ENCODE data around the gene MEF2D. TPM values are rescaled to one million over a fixed set of nuclear protein-coding genes. Genes with fewer than 3 reads are reported as not detected.

The MEF2D gene
- total RNA-seq, 1 experiment from 2014 or later, result 18.7 TPM

- Histone ChIP-seq H2BK12ac (ENCODE audit: insufficient read length, low read depth, low read length) (no peak overlapping the region), H3K27ac (ENCODE audit: insufficient read length, low read depth, low read length) (no peak overlapping the region), H3K23ac (ENCODE audit: insufficient read length, low read depth, low read length) (no peak overlapping the region), H3K4me1 (ENCODE audit: insufficient read depth, low read length) (peaks cover 7% of the 10 kb centered on the region; the same call in 1 of the 2 replicates), H3K4ac (ENCODE audit: low read depth, low read length) (no peak overlapping the region), H3K9ac (ENCODE audit: extremely low read depth, insufficient read length, low read length) (no peak overlapping the region), H2BK5ac (ENCODE audit: insufficient read length, low read length) (no peak overlapping the region), H2BK120ac (ENCODE audit: low read depth, low read length, poor library complexity, severe bottlenecking) (no peak overlapping the region), H2AK5ac (ENCODE audit: insufficient read length, low read length) (no peak overlapping the region), H3K56ac (ENCODE audit: insufficient read length, low read depth, low read length) (no peak overlapping the region), H4K8ac (replicated peaks; ENCODE audit: insufficient read length, low read depth, low read length) (no peak overlapping the region), H2BK20ac (ENCODE audit: low read depth, low read length, poor library complexity, severe bottlenecking) (no peak overlapping the region), H3K14ac (ENCODE audit: insufficient read depth, low read length) (no peak overlapping the region), H2BK15ac (ENCODE audit: low read depth, low read length) (no peak overlapping the region), H3K18ac (ENCODE audit: insufficient read length, low read depth, low read length) (no peak overlapping the region), H4K91ac (ENCODE audit: insufficient read length, low read depth, low read length) (no peak overlapping the region), H3K79me2 (ENCODE audit: insufficient read depth, low read length) (no peaks in the 10 kb centered on the region), H3K23me2 (ENCODE audit: insufficient read length, low read depth, low read length, poor library complexity, severe bottlenecking) (peaks cover 4% of the 10 kb centered on the region), H4K20me1 (ENCODE audit: control insufficient read depth, insufficient read depth, insufficient read length) (no peaks in the 10 kb centered on the region), H3K4me2 (ENCODE audit: insufficient read depth, insufficient read length, low read length) (no peak overlapping the region), H3K27me3 (ENCODE audit: insufficient read depth, low read length) (peaks cover 78% of the 10 kb centered on the region), H3K9me3 (ENCODE audit: control insufficient read depth, low read depth, low read length) (no peaks in the 10 kb centered on the region), H3K79me1 (ENCODE audit: insufficient read depth, low read depth, low read length, poor library complexity, severe bottlenecking) (no peaks in the 10 kb centered on the region), H2AFZ (ENCODE audit: low read length) (no peak overlapping the region), H3T11ph (ENCODE audit: low read length) (no peak overlapping the region), H4K5ac (ENCODE audit: insufficient read length, low read depth, low read length) (no peak overlapping the region)
- H3K4me1 Mint-ChIP-seq, result peaks cover 49 to 57% of the 10 kb centered on the region in 2 experiments
- peak overlapping the region in 1 of 2 experiments; percentile 39; a peak in 2 of 5 replicates for H3K4me3 Mint-ChIP-seq
- no peak overlapping the region for H3K27ac Mint-ChIP-seq
- H3K9me3 Mint-ChIP-seq, result peaks cover 2 to 3% of the 10 kb centered on the region in 2 experiments; a peak in 4 of 5 replicates
- DNase-seq, result no peak
- peaks cover 0 to 1% (median 0%) of the 10 kb centered on the region in 3 experiments; a peak in 1 of 7 replicates for H3K36me3 Mint-ChIP-seq (ENCODE audit: insufficient read depth in 1 of 3, low read depth in 3 of 3)
- WGBS (ENCODE audit: extremely low coverage, insufficient read length, low lambda C conversion rate), result no CpG with 5 or more reads among the region's 4 CpGs
- TF ChIP-seq CTCF (conservative IDR thresholded peaks at IDR 0.05), result no peak
- H3K27me3 Mint-ChIP-seq (ENCODE audit: low read depth), result peaks cover 100% of the 10 kb centered on the region
Measured at GRCh38 chr1:156431366-156431765, 69.2 kb downstream of the MEF2D start.
